ENCODE results near the gene MYL5.
"Not testable (repeated sequence)": the region's sequence is repeated elsewhere in the genome, so short reads cannot be mapped to it uniquely, and the experiment has no call there.

MYL5 gene

GRCh38 chr4:687048-687970 lies 13.0 kb downstream of the MYL5 start:
- peak; percentile 74 for DNase-seq

- DNase-seq = peak; percentile 82
Measured at GRCh38 chr4:687971-688853, 13.9 kb downstream of the MYL5 start.

GRCh38 chr4:688854-689681 lies 14.7 kb downstream of the MYL5 start, which contains the start of gene SLC49A3:
TSS of gene SLC49A3 (minus strand) at chr4:689151. CDS start at chr4:689127, 24 bp downstream.
- DNase-seq = peak; percentile 82

- DNase-seq = peak; percentile 76
Measured at GRCh38 chr4:689723-690122, 15.4 kb downstream of the MYL5 start.

GRCh38 chr4:692771-693554 lies 18.6 kb downstream of the MYL5 start:
- peak; percentile 80 for DNase-seq

GRCh38 chr4:694341-694940 lies 20.1 kb downstream of the MYL5 start:
- DNase-seq = not testable (repeated sequence)

- no peak for DNase-seq
Measured at GRCh38 chr4:699816-700580, 25.7 kb downstream of the MYL5 start.

- no peak for DNase-seq
Measured at GRCh38 chr4:700587-701264, 26.4 kb downstream of the MYL5 start.

- DNase-seq = no peak
Measured at GRCh38 chr4:702618-703048, 28.3 kb downstream of the MYL5 start.

- DNase-seq = no peak
Measured at GRCh38 chr4:703336-704197, 29.2 kb downstream of the MYL5 start.

GRCh38 chr4:704198-704891 lies 30.0 kb downstream of the MYL5 start:
- DNase-seq = no peak

GRCh38 chr4:704971-705277 lies 30.6 kb downstream of the MYL5 start:
- DNase-seq = no peak

GRCh38 chr4:705278-706082 lies 31.1 kb downstream of the MYL5 start, which contains the start of gene PCGF3:
TSS of gene PCGF3 (plus strand) at chr4:705832. CDS start at chr4:733681, 27,849 bp downstream.
- peak; percentile 99 for DNase-seq

GRCh38 chr4:706083-706633 lies 31.8 kb downstream of the MYL5 start:
- DNase-seq = not testable (repeated sequence)

GRCh38 chr4:706834-707598 lies 32.7 kb downstream of the MYL5 start:
- no peak for DNase-seq

GRCh38 chr4:707929-708630 lies 33.7 kb downstream of the MYL5 start:
- DNase-seq = no peak
